GM10248 (cell line): Measurements from ENCODE around the gene OBP2B.

Experiments used
- CTCF ChIA-PET: fragments of 300-600 bp; sonication (Branson Sonifier 250); formaldehyde crosslinking; extraction: SDS; loops from one replicate; lab custom pipeline; 2021; ENCODE audit warnings: antibody characterized with exemption; lab: Yijun Ruan, JAX
- POLR2A ChIA-PET: fragments of 350-650 bp; sonication (Branson Sonifier 250); formaldehyde crosslinking; extraction: SDS; loops from one replicate; lab custom pipeline; 2020; ENCODE audit warnings: antibody characterized with exemption; lab: Yijun Ruan, JAX
- DNase-seq: peaks from one replicate; pipeline ENCODE4 v3.0.0; 2012; ENCODE audit errors: extremely low spot score
- TF ChIP-seq, protein P1 (sequence below): IDR thresholded peaks from 2 replicates; pipeline ENCODE4 v1.5.1; 2012; ENCODE audit warnings: mild to moderate bottlenecking, low read depth; ENCODE audit errors: extremely low read depth, missing control alignments, control extremely low read depth

The OBP2B gene

DNA sequence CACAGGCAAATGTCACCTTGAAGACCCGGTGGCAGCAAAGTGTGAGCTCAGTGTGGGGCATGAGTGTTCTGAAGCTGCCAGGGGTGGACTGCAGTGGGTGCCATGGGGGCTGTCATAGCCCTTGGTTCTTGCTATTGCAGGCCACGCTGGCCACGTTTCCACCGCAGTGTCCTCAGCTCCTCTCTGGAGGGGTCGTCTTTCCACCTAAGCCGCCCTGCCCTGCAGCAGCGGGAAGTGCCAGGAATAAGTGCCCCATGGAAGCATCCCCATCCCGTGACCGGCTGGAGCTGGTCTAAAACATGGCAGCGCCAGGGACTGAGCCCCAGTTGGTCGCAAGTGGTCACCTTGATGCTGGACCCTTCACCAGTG is 6.9 kb downstream of the OBP2B start:
- ChIA-PET CTCF (interaction anchor here (0.9 kb wide), 1 partner anchor 16 kb away, joined by 3 read pairs; no protein-coding TSS in a partner anchor), POLR2A (no interaction called here)
- TF ChIP-seq, protein P1, sequence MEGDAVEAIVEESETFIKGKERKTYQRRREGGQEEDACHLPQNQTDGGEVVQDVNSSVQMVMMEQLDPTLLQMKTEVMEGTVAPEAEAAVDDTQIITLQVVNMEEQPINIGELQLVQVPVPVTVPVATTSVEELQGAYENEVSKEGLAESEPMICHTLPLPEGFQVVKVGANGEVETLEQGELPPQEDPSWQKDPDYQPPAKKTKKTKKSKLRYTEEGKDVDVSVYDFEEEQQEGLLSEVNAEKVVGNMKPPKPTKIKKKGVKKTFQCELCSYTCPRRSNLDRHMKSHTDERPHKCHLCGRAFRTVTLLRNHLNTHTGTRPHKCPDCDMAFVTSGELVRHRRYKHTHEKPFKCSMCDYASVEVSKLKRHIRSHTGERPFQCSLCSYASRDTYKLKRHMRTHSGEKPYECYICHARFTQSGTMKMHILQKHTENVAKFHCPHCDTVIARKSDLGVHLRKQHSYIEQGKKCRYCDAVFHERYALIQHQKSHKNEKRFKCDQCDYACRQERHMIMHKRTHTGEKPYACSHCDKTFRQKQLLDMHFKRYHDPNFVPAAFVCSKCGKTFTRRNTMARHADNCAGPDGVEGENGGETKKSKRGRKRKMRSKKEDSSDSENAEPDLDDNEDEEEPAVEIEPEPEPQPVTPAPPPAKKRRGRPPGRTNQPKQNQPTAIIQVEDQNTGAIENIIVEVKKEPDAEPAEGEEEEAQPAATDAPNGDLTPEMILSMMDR, result no peak
- no peak for DNase-seq

DNA sequence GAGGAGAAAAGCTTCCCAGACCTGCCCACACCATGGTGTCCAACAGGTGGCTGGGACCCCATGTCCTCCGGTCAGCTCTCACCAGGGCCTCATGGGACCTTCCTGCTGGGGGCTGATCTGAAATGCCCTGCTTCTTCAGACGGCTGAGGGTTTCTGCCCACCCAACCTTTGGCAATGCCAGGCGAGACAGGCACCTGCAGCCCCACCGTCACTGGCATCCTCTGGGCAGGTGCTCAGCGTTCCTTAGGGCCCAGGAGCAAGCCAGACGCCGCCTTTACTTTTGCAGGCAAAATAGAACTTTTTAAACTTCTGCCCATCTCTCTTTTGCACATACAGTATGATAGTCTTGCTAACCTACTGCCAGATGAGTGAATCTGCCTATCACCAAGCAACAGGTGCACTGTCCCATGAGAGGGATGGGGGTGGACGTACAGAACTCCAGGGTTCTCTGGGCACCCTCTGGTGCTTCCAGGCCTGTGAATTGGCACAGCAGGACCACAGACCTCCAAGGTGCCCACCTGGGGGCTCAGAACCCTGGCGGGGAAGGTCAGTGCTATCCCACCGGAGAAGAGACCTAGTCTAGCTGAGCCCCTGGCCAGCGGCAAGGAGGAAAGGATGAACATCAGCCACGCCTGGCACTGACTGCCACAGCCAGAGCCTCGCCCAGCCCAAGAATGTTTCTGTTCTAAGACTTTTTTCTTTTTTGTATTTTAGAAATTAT is 7.5 kb downstream of the OBP2B start:
- POLR2A ChIA-PET, result no interaction called here
- TF ChIP-seq, protein P1, result no peak
- CTCF ChIA-PET, result interaction anchor here (1.1 to 3.0 kb wide), 2 partner anchors 15 to 128 kb away, joined by 3 to 12 read pairs; no protein-coding TSS in a partner anchor
- no peak for DNase-seq

GRCh38 chr9:133200631-133201030 is 8.4 kb downstream of the OBP2B start:
- no peak for DNase-seq
- ChIA-PET POLR2A (no interaction called here), CTCF (interaction anchor here (1.1 to 3.0 kb wide), 2 partner anchors 14 to 129 kb away, joined by 3 to 12 read pairs; no protein-coding TSS in a partner anchor)
- TF ChIP-seq, protein P1, result no peak

- ChIA-PET CTCF (interaction anchor here (1.0 to 3.0 kb wide), 2 partner anchors 13 to 18 kb away, joined by 4 to 12 read pairs; no protein-coding TSS in a partner anchor), POLR2A (no interaction called here)
- TF ChIP-seq, protein P1, result no peak
- no peak for DNase-seq
Observed at GRCh38 chr9:133199648-133200321, 9.3 kb downstream of the OBP2B start.

DNA sequence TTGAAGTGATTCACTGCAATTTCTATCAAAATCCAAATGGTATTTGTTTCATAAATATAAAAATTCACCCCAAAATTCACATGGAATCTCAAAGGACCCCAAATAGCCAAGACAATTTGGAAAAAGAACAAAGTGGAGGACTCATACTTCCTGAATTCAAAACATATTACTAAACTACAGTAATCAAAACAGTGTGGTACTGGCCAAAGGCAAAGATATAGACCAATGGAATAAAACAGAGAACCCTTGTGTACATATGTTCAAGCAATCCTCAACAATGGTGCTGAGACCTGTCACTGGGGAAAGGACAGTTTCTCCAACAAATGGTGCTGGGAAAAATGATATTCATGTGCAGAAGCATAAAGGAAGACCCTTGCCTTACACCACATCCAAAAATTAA is 14.0 kb downstream of the OBP2B start:
- no peak for DNase-seq
- TF ChIP-seq, protein P1, result no peak
- CTCF ChIA-PET, result no interaction called here
- POLR2A ChIA-PET, result no interaction called here

GRCh38 chr9:133194597-133194996 is 14.5 kb downstream of the OBP2B start:
- DNase-seq, result no peak
- ChIA-PET CTCF (interaction anchor here (1.3 kb wide), 1 partner anchor 8 kb away, joined by 5 read pairs; no protein-coding TSS in a partner anchor), POLR2A (no interaction called here)
- TF ChIP-seq, protein P1, result no peak
